Measurements from ENCODE around the gene SULF2.

SULF2 gene

DNA sequence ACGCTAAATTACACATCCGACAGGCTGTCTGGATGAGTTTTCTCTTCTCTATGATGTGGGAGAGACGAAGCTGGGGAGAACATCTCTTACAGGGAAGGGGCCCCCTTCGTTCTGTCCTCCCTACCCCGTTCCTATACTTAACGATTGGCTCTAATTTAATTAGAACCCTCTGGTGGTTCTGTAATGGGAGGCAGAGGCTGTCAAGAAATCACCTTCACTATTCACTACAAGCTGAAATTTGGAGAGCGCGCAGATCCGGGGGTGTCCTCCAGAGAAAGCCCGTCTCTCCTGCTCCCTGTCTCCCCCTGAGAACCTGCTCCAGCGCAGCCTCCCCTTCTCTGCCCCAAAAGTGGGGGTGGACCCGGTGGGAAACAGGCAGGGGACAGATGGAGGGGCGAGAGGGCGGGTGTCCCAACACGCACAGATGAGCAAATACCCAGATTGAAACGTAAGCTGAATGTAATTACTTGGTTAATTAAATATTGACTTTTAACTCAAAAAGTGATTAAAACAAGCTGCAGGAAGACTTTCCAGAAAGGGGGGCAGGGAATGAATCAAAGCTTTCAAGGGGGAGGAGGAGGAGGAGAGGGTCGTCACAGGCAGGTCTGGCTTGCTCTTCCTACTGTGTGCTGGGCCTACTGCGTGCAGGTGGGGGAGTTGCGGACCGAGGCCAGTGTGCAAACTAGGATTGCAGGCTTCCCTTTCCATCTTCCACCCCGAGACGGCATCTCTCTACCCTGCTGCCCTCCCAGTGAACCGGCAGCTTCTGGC lies 1.3 kb downstream of the SULF2 start:
- no peak for DNase-seq

DNA sequence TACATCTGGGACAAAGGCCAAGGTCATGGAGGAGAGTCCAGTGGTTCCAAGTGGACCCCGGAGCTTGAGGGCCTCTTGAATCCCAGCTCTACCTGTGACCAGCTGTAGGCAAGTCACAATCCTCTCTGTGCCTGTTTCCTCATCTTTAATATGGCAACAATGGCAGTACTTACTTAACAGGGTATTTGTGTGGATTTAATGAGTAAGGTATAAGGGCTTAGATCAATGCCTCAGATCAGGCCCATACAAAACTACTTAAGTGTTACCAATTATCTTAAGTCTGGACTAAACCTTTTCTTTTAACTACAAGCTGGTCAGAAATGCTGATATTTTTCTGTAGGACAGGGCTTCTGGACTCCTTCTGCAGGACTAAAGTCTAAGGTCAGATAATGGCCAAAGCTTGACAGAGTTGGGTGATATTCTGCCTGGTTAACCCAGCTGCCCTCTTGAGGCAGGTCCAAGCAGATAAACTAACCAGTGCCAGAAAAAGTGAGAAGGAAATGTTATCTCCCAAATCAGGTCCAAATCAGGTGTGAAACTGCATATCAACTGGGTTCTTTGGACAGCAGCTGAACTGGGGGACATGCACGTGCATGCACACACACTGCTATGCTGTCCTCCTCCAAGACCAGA lies 2.2 kb downstream of the SULF2 start:
- DNase-seq, result no peak

DNA sequence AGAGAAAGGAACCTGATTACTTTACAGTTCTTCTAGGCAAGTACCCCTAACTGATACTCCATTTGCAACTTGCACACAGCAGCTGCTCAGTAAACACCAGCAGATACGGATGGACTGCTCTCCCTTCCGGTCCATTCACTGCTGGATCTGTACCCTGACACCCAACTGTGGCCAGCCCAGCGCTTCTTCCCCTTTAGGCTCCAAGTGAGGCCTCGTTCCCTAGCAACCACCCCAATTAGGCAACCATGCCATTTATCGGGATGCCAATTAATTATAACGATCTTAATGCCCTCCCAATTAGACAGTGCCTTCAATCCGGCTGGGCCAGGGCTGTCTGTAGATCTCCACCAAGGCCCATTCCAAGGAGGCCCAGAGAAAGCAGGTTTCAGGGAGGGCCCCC lies 3.2 kb downstream of the SULF2 start:
- DNase-seq, result no peak

DNA sequence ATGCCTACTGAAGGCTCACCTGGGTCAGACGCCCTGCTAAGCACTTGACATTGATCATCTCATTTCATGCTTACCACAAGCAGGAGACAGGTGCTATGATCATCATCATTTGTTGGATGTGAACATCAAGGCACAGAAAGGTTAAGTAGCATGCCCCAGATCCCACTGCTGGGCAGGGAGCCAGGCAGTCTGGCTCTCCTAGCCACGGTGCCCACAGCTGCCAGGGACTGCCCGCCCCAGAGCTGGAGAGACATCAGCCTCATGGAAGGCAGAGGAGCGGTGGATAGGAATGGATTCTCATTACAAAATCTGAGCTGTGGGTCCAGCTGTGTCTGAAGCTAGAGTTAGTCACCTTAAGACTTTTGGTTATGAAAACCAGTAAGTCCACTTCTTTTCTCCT lies 3.6 kb downstream of the SULF2 start:
- no peak for DNase-seq

DNA sequence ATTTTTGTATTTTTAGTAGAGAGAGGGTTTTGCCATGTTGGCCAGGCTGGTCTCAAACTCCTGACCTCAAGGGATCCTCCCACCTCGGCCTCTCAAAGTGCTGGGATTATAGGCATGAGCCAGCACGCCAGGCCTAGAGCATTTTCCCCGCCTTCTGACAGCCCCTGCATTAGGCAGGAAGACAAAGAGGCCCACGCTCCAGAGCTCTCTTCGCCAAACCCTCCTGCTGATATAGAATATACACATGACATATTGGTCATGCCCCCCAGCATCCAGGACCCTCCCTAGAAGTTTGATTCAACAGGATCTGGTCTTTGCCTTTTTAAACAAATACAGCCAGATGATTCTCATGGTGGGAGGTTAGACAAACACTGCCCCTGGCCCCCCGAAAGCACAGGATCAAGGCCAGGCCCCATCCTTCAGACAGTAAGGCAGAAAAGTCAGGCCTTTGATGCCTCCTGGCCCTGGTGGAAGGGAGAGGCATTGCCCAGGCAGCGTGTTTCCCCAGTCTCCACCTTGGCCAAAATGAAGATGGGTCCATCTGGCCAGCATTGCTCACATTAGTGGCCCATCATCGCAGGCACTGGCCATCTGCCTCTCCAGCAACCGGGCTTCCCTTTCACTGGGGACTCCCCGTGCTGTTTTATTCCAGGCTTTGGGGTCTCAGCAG lies 4.4 kb downstream of the SULF2 start:
- no peak for DNase-seq

DNA sequence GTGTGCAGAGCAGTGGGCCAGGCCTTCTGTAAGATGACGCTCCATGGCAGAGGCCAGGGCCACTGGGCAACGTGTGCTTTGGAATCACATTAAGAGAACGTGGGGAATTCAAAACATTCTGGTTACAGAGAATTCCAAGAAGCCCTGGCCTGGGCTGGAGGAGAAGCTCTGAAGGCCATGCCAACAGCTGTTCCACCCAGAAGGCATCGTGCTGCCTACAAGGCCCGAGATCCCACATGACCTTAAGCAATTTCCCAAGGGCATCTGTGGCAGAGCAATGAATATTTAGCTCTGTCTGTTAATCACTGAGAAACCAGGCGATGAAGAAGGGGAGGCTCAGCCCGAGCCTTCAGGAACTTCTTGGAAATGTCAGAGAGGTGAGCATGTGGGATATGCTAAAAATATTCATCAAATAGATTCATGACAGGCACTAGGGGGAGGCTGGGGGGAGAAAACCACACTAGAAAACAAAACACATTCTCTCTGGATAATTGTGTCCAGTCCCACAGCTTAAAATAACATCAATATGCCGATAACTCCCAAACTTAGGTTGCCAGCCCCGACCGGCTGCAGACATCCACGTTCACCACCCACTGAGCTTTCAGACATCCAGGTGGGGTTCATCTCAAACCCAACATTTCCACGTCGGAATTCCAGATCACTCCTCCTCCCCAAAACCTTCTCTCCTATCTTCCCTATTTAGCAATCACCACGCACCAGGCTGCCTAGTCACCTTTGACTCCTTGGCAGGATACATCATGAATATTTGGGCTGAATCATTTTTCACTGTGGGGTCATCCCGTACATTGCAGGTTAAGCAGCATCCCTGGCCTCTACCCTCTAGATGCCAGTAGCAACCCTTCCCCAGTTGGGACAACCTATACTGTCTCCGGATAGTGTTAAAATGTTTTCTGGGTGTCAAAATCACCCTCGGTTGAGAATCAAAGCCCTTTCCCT lies 6.6 kb downstream of the SULF2 start:
- no peak for DNase-seq

DNA sequence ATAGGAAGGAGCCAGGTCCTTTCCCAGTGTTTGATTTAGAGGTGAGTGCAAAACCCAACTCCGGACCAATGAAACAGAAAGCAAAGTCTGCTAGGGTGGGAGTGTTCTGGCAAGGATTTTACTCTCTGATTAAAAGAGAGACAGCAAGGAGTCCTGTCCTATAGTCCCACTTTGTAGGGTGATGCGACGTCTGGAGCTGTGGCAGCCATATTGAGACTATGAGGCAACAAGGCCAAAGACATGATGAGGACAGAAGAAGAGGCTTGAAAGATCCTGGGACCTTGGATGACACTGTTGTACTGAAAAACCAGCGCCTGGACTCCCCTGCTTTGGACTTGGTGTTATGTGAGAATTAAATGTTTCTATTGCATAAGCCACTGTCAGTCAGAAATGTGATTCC lies 8.1 kb downstream of the SULF2 start:
- no peak for DNase-seq

DNA sequence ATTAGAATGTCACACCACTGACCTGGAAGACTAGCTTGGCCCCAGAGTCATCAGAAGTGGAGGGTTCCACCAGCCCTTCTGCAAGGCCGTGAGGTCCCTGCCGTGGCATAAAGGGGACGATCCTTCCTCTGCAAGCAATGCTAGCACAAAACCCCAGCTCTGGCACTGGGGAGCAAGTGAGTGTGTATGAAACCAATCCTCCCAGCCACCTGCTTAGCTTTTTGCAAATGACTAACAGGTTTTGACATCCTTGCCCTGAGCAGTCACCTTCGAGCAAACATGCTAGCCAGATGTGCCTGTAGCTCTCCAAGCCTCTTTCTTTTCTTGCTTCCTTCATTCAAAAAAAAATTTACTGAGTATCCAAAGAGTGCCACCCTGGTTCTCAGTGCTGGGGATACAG lies 8.6 kb downstream of the SULF2 start:
- DNase-seq, result no peak

DNA sequence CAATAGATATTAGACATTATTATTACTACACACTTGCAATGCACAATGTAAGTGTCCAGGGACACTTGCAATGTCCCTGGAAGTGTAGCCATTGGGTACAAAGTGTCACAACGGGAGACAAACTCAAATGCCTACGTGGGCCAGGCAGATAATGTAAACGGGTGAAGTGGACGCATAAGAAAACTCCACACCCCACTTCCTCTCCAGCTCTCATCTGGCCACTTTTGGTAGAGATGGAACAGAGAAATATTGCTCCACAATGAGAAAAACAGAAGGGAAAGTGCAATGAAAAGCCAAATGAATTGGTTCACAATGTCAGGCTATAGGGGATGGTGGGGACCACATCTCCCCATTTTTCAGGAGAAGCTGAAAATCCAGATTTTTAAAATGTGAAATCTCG lies 9.4 kb downstream of the SULF2 start:
- DNase-seq, result no peak

DNA sequence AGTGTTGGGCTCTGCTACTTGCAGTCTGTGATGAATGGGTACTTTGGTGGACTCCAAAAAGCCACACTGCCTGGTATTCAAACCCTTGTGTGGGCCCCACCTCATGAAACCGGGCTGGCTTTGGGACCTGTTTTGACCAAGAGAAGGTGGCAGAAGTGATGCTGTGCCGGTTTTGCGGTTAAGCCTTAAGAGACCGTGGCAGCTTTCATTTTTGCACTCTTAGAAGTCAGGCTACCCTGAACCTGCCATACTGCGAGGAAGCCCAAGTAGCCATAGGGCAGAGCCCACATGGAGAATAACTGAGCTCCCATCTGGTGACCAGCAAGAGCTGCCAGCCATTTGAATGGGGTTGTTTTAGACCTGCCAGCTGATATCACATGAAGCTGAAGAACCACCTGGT lies 10.2 kb downstream of the SULF2 start:
- DNase-seq, result no peak

DNA sequence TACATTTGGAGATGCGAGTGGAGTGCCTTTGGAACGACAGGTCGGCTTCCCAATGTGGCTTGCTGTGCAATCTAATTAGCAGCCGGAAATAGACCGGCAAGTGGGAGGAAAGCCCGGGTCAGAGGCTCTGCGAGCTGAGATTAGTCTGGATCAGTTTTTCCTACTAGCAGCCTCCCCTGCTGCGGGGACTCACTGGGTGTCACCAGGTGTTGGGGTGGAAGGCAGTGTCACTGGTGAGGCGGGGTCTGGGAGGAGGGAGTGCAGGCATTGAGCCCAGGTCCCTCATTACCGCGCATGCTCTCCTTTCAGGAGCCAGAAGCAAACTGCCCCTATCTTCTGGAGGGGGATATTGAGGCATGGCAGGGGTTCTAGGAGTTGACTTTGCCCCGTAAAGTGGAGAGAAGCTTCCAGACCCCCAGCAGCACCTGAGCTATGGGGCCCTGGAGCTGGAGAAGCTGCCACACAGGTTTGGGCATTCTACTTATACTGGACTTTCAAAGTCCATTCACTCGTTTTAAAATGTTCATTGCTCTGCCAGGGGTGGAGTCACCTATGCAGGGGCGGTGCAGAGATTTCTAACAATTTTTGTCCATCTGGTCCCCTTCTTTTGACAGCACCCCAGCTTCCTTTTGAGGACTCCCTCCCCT lies 11.0 kb downstream of the SULF2 start:
- no peak for DNase-seq

DNA sequence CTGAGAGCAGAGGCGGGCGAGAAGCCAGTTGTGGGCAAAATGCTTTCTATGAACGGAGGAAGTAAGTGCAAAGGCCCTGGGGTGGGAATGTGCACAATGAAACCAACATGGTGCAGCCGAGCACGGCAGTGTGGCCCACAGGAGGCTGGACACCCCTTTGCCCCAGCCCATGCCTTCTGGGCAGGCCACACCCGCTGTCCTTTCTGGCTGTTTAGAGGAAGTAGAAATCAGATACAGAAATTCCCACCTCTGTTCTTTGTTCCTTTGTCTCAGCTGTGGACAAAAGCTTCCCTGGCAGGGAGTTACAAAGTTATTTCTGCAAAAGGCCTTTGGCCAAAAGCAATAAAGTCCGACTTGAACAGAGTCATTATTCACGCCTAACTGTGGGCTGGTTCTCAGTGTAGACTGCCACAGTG lies 11.9 kb downstream of the SULF2 start:
- DNase-seq, result no peak

DNA sequence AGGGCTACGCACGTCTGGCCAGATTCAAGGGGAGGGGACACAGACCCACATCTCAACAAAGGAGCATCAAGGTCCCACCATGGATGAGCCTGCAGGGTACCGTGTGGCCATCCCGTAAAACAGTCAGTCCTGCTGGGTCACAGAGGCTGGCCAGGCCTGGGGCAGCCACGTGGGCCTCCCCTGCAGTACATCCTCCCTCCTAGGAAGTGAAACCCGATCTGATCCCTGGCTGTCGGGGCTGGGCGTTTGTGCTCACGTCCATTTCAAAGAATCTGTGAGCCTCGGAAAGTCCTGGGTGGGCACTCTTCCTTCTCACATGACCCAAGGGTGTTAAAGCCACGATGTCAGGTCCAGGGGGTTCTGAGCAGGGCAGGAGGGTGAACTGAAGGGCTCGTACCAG lies 14.3 kb downstream of the SULF2 start:
- no peak for DNase-seq

DNA sequence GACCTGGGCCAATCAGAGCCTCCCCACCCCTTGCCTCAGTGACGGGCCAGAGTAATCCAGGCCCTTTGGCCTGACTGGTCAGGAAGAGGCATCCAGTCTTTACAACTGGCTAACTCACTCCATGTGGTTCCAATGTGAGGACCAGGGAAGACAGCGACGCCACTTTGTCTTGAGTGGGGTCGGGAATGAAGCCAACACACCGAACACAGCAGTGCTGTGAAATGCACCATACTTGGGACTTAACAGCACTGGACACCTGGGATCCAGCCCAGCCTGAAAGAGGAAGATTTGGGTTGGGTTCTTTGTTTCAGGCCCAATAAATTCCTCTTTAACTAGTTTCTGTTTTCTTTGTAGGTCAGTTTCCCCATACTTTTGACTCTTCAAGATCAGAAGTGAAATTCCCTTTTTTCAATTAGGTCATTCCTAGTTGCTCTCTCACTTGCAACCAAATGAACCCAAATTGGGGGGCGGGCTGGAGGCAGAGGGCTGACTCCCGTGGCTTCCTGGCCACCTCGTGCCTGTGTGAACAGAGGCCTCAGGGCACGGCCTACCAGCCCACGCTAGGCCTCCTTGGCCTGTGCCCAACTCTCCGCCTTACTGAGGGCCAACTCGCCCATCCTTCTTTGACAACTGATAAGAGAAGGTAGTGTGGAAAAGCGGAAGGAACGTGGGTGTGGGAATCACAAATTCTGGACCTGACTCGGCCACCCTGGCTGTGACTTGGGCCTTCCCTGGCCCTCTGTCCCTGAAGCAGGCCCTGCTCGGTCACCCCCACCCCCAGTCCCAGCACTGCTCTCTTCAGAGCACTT lies 17.1 kb downstream of the SULF2 start:
- no peak for DNase-seq

DNA sequence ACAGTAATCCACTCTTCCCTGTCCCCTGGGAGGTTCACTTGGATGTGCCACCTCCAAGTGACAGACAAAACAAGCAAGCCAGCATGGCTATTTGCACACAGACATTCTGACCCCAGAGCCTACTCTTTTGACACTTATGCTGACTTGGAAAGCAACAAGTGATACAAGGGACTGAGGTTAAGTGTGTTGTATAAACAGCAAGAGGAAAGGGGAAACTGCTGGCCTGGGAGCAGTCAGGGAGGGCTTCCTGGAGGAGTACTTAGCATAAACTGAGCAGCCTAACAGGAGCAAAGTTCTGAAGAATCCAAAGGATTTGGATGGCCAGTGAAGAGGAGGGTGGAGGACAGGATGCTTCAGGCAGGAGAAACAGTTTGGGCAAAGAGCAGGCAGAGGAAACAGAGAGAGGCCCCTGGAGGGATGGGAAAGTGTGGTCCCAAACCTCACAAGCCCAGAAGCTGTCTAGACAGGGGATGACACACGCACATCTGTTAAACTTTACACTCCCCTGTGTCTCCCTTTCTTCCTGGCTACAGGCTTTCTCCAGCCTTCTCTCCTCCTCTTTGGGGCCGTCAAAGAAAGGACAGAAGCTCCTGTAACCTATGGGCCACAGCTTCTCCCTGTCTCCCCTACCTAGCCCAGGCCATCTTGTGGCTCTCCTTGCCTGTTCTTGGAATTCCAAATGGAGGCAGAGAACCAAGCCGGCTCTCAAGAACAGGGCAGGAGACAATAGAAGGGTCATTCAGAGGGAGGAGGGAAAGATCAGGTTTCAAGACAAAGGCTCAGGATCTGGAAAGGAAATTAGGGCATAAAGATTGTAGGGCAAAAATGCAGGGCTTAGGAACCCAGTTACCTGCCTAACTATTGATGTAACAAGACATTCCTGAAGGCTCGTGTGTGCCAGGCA lies 19.3 kb downstream of the SULF2 start:
- DNase-seq, result no peak

DNA sequence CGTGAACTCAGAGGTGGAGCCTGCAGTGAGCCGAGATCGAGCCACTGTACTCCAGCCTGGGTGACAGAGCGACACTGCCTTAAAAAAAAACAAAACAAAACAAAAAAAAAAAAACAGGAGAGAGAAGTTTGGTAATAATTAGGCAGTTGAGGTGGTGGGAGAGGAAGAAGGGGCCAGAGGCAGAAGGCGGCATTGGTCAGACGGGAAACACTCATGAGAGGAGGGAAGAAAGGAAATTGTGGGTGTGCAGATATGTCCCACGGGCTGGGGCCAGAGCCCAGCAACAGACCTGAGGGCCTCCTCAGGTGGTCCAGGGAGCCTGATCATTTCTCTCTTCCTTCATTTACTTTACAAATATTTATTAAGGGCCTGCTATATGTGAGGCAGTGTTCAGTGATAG lies 20.0 kb downstream of the SULF2 start:
- no peak for DNase-seq

DNA sequence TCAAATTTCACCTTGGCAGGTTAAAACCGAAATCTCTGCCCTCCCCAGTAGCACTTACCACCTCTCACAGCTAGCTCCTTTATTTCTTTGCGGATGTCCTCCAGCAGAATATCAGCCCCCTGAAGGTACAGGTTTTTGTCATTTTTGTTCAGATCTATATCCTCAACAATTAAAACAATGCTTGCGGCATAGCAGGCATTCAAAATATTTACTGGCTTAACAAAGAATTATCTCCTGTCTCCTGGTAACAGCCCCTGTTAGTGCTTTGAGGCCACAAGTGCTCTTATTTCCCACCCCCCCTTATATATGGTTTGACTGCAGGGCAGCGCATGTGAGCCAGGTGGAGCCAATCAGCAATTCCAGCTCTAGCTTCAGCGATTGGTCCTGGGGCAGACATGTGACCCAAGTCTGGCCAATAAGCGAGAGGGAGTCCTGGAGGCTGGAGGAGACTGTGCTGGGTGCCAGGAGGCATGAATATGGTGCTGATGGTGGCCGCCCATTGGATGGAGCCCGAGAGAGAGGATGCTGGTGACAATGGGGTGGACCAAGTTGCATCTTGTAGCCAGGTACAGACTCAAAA lies 21.0 kb downstream of the SULF2 start:
- no peak for DNase-seq

DNA sequence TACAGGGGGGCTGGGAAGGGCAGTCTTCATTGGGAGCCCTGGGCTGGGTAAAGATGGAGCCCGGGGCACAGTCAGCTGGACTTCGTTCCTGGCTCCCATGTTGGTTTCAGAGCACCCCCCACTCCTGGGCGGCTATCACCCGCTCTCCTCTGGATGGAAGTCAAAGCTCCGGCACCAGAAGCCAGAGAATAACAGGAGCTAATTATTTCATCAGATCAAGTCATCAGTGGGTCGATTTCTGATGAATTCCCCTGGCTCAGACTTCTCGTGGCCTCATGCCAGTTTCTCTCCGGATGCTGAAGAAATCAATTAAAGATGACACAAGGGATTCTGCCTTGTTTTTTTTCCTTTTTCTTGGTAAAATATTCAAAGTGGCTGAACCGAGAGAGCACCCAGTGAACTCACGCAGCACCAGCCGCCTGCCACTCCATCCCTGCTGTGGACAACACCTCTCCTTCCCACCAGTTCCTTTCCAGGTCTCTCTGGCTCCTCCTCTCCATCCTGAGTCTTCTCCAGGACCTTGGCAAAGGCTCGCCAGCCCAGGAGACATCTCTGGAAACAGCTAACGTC lies 22.5 kb downstream of the SULF2 start:
- DNase-seq, result no peak

DNA sequence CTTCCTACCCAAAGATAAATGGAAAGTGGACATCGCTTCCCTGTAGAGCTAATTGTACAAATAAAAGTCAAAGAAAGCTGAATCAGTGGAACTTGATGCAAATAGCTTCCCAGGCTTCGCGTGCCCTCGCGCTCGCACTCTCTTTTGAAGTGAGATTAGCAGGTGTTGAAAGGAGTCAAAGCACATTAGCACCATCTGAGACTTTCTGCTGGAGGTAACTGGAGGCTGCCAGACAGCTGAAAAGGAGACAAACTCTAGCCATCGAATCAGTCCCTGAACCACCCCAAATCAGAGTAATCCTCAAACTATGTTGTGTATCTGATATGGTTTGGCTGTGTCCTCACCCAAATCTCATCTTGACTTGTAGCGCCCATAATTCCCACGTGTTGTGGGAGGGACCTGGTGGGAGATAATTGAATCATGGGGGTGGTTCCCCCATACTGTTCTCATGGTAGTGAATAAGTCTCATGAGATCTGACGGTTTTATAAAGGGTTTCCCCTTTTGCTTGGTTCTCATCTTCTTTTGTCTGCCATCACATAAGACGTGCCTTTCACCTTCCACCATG lies 23.7 kb downstream of the SULF2 start:
- no peak for DNase-seq

Measured in T-helper 2 cell (primary cell).